HepG2 (cell line): ENCODE measurements around the gene PPIB. TPM values are rescaled to one million over a fixed set of nuclear protein-coding genes. Genes with fewer than 3 reads are reported as not detected.
A peak's percentile ranks its signal among the peaks of the same experiment; 100 is the strongest.

ENCODE experiments used
- ATAC-seq: fragments of 200-7000 bp; cut with Tn5 transposase; 3 replicates; pipeline ENCODE4 v1.9.1; 2020; ENCODE audit warnings: mild to moderate bottlenecking, moderate library complexity
- BruUV-seq: library from RNA; stranded (reverse); fragments of 400-500 nt; replicated peaks from 2 replicates; lab custom pipeline; 2021; lab: Mats Ljungman, UMichigan
- CTCF ChIA-PET: fragments of 300-600 bp; formaldehyde crosslinking; extraction: SDS; loops from one replicate; lab custom pipeline; 2021; ENCODE audit warnings: low total read pairs, inconsistent platforms, low intra/inter-chr PET ratio; lab: Yijun Ruan, JAX
- POLR2A ChIA-PET: fragments of 350-600 bp; sonication (Branson Sonifier 250); formaldehyde crosslinking; loops from one replicate; lab custom pipeline; 2020; ENCODE audit warnings: antibody characterized with exemption, inconsistent platforms; lab: Yijun Ruan, JAX
- DNase-seq: peaks from one replicate; pipeline ENCODE4 v3.0.0-alpha.2; 2015; ENCODE audit warnings: low spot score
- FAIRE-seq: peaks from 3 replicates; lab custom pipeline; 2011; peaks lifted over from hg19 to GRCh38; lab: Jason Lieb, UNC
- H2AFZ ChIP-seq: one replicate; pipeline ENCODE4 v1.6.1; 2011; ENCODE audit warnings: low read length, inconsistent platforms
- H3K27ac ChIP-seq: fragments of 300-600 bp; 3 replicates; pipeline ENCODE4 v1.8.0; 2011; ENCODE audit warnings: mixed run types, mild to moderate bottlenecking, mixed read lengths, low read length, inconsistent platforms; ENCODE audit not compliant: insufficient read depth; ENCODE audit errors: extremely low read length
- H3K27me3 ChIP-seq, 2 experiments: fragments of 200-600 bp in 1 of 2; 2 replicates in 1 of 2; 3 replicates in 1 of 2; pipeline versions ENCODE4 v1.6.0 to v1.8.0; 2011; ENCODE audit warnings: low read length in 2 of 2, mild to moderate bottlenecking in 2 of 2, moderate library complexity in 2 of 2, inconsistent platforms in 1 of 2; ENCODE audit not compliant: insufficient read depth in 2 of 2, control insufficient read depth in 1 of 2
- H3K36me3 ChIP-seq, 2 experiments: fragments of 200-600 bp in 1 of 2; replicated peaks in 1 of 2; 2 replicates in 1 of 2; 3 replicates in 1 of 2; pipeline versions ENCODE4 v1.5.1 to v1.8.0; 2011; ENCODE audit warnings: low read length in 2 of 2, inconsistent platforms in 1 of 2; ENCODE audit not compliant: insufficient read depth in 2 of 2, control insufficient read depth in 1 of 2
- H3K4me1 ChIP-seq: 2 replicates; pipeline ENCODE4 v1.5.1; 2012; ENCODE audit warnings: low read length, inconsistent platforms; ENCODE audit not compliant: insufficient read depth
- H3K4me2 ChIP-seq: 2 replicates; pipeline ENCODE4 v1.6.0; 2011; ENCODE audit warnings: low read depth, low read length, inconsistent platforms
- H3K4me3 ChIP-seq, 3 experiments: fragments of 200-600 bp in 1 of 3; sonication (generic), shearing (Covaris generic) in 1 of 3; replicated peaks in 1 of 3; 2 replicates each; pipeline ENCODE4 v1.5.1; 2011 to 2016; ENCODE audit warnings: low read length in 3 of 3, inconsistent platforms in 2 of 3, low read depth in 2 of 3, mild to moderate bottlenecking in 2 of 3, control low read depth in 1 of 3, mixed read lengths in 1 of 3; ENCODE audit not compliant: insufficient read depth in 1 of 3
- H3K79me2 ChIP-seq: one replicate; pipeline ENCODE4 v1.6.1; 2011; ENCODE audit warnings: low read length, inconsistent platforms; ENCODE audit not compliant: insufficient read depth
- H3K9ac ChIP-seq: 2 replicates; pipeline ENCODE4 v1.6.0; 2011; ENCODE audit warnings: mild to moderate bottlenecking, low read depth, low read length, inconsistent platforms; ENCODE audit not compliant: insufficient read depth
- H3K9me3 ChIP-seq: 2 replicates; pipeline ENCODE4 v1.5.1; 2012; ENCODE audit warnings: mild to moderate bottlenecking, low read length
- H4K20me1 ChIP-seq: 2 replicates; pipeline ENCODE4 v1.6.0; 2011; ENCODE audit warnings: inconsistent platforms, mild to moderate bottlenecking, low read length, moderate library complexity; ENCODE audit not compliant: insufficient read depth
- AGO2 ChIP-seq: fragments of 200-400 bp; formaldehyde crosslinking; optimal IDR thresholded peaks from 2 replicates; pipeline ENCODE3; 2017; ENCODE audit warnings: mild to moderate bottlenecking, low read depth, low read length, moderate library complexity
- ERF ChIP-seq: IDR thresholded peaks from 2 replicates; pipeline ENCODE4 v1.6.1; 2018; ENCODE audit warnings: missing biosample characterization, missing genetic modification reagents
- NAIF1 ChIP-seq: sonication (generic); formaldehyde crosslinking; IDR thresholded peaks from 2 replicates; pipeline ENCODE4 v1.5.0; 2020; ENCODE audit warnings: mild to moderate bottlenecking, missing genetic modification reagents, borderline replicate concordance
- NFKBIZ ChIP-seq: IDR thresholded peaks from 2 replicates; pipeline ENCODE4 v1.6.1; 2018; ENCODE audit warnings: missing genetic modification reagents, missing compliant biosample characterization
- STAG1 ChIP-seq: sonication (generic); formaldehyde crosslinking; IDR thresholded peaks from 2 replicates; pipeline ENCODE4 v1.4.0; 2020; ENCODE audit warnings: missing genetic modification reagents
- ZNF44 ChIP-seq: sonication (generic); formaldehyde crosslinking; IDR thresholded peaks from 2 replicates; pipeline ENCODE4 v1.5.1; 2020; ENCODE audit warnings: mild to moderate bottlenecking, missing genetic modification reagents
- ZNF652 ChIP-seq: IDR thresholded peaks from 2 replicates; pipeline ENCODE4 v1.6.1; 2016; ENCODE audit warnings: low read depth, borderline replicate concordance
- WGBS: methylation state at CpG from one replicate; pipeline ENCODE4 v1.1.6; 2017; ENCODE audit warnings: low lambda C conversion rate; 5-methylcytosine and 5-hydroxymethylcytosine counted together
- in situ Hi-C: cut with HindIII; loops from 2 replicates; pipeline ENCODE4 v1.10.0; 2017; ENCODE audit warnings: low pct_unique_long_range_greater_than_20kb; ENCODE audit not compliant: extremely low pct_ligation_motif_present
- intact Hi-C: fragments of 100-400 bp; cut with micrococcal nuclease; formaldehyde crosslinking; loops from one replicate; pipeline ENCODE4 v1.10.0; 2022; ENCODE audit not compliant: unreplicated experiment
- polyA plus RNA-seq, 8 experiments: library from polyadenylated mRNA; depleted of rRNA in 3 of 8; stranded (reverse) in 7 of 8; unstranded in 1 of 8; fragments of >200 nt; fragmentation: Illumina TruSeq in 4 of 8; extraction: Trizol in 4 of 8; gene quantifications; 2 replicates each; pipeline versions ENCODE4 v1.2.1 to v1.2.3, GENCODE V29; 2011 to 2016; ENCODE audit warnings: low read depth in 4 of 8, missing spikeins in 1 of 8, mixed read lengths in 1 of 8; ENCODE audit not compliant: insufficient read depth in 1 of 8
- total RNA-seq, 5 experiments: library from RNA; depleted of rRNA; stranded (reverse); fragments of >200 nt; fragmentation: Illumina TruSeq; extraction: Trizol; gene quantifications; 2 replicates each; pipeline ENCODE4 v1.2.3, GENCODE V29; 2016; ENCODE audit warnings: low read depth in 1 of 5
- TF ChIP-seq, protein P1 (sequence below): sonication (generic); formaldehyde crosslinking; IDR thresholded peaks from 2 replicates; pipeline ENCODE4 v1.5.0; 2020; ENCODE audit warnings: mild to moderate bottlenecking, missing genetic modification reagents, moderate library complexity
- TF ChIP-seq, protein P2 (sequence below): sonication (generic); formaldehyde crosslinking; IDR thresholded peaks from 2 replicates; pipeline ENCODE4 v1.5.1; 2020; ENCODE audit warnings: mild to moderate bottlenecking, missing genetic modification reagents, moderate library complexity
- TF ChIP-seq, protein P3 (sequence below): sonication (generic); formaldehyde crosslinking; IDR thresholded peaks from 2 replicates; pipeline ENCODE4 v1.4.0; 2020; ENCODE audit warnings: missing genetic modification reagents

Gene PPIB
- total and polyA plus RNA-seq, 2 of the 13 experiments (the other 11 are each of a cell fraction or from before 2014, with no cell fraction given) = 780 to 882 TPM

DNA sequence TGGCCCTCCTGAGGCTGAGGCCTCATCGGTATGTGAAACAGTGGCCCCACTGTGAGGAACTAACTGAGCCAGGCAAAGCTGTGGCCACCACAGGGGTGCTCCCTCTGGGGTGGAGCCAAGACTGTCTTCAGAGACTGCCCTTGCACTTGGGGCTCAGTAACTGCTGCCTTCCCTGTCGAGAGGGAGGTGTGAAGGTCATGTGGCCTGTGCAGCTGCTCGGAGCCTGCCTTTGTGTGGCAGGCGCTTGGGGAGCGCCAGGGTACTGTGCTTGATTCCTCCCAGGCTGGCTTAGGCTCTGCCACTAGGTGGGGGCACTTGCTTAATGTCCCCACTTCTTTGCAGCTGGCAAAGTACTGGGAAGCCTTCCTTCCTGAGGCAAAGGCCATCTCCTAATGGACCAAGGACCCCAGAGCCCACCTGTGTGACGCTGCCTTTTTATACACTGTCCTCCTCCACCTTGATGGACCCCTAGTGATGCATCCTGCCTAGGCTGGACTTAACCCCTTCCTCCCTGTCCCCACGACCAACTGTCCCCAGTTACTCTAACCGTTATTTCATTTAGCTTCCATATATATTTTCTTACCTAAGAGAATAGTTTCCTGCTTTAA is 25.5 kb downstream of the PPIB start:
- DNase-seq = no peak
- TF ChIP-seq STAG1 (CRISPR knock-in tag) (peak; percentile 25; the same call in 1 of the 2 replicates), ZNF652 (CRISPR knock-in tag) (peak; percentile 61), ZNF44 (CRISPR knock-in tag) (no peak), NFKBIZ (CRISPR knock-in tag) (no peak), NAIF1 (CRISPR knock-in tag) (no peak), ERF (CRISPR knock-in tag) (no peak), AGO2 (peak; percentile 31)
- TF ChIP-seq, protein P1, sequence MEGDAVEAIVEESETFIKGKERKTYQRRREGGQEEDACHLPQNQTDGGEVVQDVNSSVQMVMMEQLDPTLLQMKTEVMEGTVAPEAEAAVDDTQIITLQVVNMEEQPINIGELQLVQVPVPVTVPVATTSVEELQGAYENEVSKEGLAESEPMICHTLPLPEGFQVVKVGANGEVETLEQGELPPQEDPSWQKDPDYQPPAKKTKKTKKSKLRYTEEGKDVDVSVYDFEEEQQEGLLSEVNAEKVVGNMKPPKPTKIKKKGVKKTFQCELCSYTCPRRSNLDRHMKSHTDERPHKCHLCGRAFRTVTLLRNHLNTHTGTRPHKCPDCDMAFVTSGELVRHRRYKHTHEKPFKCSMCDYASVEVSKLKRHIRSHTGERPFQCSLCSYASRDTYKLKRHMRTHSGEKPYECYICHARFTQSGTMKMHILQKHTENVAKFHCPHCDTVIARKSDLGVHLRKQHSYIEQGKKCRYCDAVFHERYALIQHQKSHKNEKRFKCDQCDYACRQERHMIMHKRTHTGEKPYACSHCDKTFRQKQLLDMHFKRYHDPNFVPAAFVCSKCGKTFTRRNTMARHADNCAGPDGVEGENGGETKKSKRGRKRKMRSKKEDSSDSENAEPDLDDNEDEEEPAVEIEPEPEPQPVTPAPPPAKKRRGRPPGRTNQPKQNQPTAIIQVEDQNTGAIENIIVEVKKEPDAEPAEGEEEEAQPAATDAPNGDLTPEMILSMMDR (CRISPR knock-in tag) = peak; percentile 43
- TF ChIP-seq, protein P2, sequence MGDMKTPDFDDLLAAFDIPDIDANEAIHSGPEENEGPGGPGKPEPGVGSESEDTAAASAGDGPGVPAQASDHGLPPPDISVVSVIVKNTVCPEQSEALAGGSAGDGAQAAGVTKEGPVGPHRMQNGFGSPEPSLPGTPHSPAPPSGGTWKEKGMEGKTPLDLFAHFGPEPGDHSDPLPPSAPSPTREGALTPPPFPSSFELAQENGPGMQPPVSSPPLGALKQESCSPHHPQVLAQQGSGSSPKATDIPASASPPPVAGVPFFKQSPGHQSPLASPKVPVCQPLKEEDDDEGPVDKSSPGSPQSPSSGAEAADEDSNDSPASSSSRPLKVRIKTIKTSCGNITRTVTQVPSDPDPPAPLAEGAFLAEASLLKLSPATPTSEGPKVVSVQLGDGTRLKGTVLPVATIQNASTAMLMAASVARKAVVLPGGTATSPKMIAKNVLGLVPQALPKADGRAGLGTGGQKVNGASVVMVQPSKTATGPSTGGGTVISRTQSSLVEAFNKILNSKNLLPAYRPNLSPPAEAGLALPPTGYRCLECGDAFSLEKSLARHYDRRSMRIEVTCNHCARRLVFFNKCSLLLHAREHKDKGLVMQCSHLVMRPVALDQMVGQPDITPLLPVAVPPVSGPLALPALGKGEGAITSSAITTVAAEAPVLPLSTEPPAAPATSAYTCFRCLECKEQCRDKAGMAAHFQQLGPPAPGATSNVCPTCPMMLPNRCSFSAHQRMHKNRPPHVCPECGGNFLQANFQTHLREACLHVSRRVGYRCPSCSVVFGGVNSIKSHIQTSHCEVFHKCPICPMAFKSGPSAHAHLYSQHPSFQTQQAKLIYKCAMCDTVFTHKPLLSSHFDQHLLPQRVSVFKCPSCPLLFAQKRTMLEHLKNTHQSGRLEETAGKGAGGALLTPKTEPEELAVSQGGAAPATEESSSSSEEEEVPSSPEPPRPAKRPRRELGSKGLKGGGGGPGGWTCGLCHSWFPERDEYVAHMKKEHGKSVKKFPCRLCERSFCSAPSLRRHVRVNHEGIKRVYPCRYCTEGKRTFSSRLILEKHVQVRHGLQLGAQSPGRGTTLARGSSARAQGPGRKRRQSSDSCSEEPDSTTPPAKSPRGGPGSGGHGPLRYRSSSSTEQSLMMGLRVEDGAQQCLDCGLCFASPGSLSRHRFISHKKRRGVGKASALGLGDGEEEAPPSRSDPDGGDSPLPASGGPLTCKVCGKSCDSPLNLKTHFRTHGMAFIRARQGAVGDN = peak; percentile 38
- TF ChIP-seq, protein P3, sequence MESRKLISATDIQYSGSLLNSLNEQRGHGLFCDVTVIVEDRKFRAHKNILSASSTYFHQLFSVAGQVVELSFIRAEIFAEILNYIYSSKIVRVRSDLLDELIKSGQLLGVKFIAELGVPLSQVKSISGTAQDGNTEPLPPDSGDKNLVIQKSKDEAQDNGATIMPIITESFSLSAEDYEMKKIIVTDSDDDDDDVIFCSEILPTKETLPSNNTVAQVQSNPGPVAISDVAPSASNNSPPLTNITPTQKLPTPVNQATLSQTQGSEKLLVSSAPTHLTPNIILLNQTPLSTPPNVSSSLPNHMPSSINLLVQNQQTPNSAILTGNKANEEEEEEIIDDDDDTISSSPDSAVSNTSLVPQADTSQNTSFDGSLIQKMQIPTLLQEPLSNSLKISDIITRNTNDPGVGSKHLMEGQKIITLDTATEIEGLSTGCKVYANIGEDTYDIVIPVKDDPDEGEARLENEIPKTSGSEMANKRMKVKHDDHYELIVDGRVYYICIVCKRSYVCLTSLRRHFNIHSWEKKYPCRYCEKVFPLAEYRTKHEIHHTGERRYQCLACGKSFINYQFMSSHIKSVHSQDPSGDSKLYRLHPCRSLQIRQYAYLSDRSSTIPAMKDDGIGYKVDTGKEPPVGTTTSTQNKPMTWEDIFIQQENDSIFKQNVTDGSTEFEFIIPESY (CRISPR knock-in tag) = peak; percentile 95
- TF ChIP-seq, all 625 proteins: peak for 6
- intact Hi-C loops = no loop called here
- Histone ChIP-seq H3K9me3 (no peaks in the 10 kb centered on the region), H2AFZ (no peak overlapping the region), H3K27me3 (no peaks in the 10 kb centered on the region), H3K4me3 (no peak overlapping the region), H3K79me2 (no peaks in the 10 kb centered on the region), H3K4me1 (peaks cover 13% of the 10 kb centered on the region), H3K4me2 (no peak overlapping the region), H3K9ac (no peak overlapping the region), H4K20me1 (no peaks in the 10 kb centered on the region), H3K36me3 (peaks cover 32 to 62% of the 10 kb centered on the region in 2 experiments), H3K27ac (no peak overlapping the region)
- POLR2A ChIA-PET = no interaction called here
- BruUV-seq = no TSS peak
- ATAC-seq (peak; percentile 65), FAIRE-seq (no peak)
- in situ Hi-C loops = no loop called here
- CTCF ChIA-PET = no interaction called here
- 95% methylated on average over 3 of the region's 8 CpGs for WGBS
